Smooth muscle cell (in vitro differentiated cells): ENCODE results near the gene RPS2. TPM values are rescaled to one million over a fixed set of nuclear protein-coding genes. Genes with fewer than 3 reads are reported as not detected.

Experiments used
- DNase-seq: peaks from one replicate; lab custom pipeline; 2025; ENCODE audit not compliant: unreplicated experiment; lab: John Stamatoyannopoulos, UW
- H2AFZ ChIP-seq: fragments of 200-600 bp; sonication (generic); 2 replicates; pipeline ENCODE4 v1.6.0; 2016; ENCODE audit warnings: antibody characterized with exemption, low read depth, mild to moderate bottlenecking
- H3F3A ChIP-seq: fragments of 200-600 bp; sonication (generic); 2 replicates; pipeline ENCODE4 v1.6.0; 2017; ENCODE audit warnings: antibody characterized with exemption, low read depth
- H3K27ac ChIP-seq: fragments of 200-600 bp; sonication (generic); 2 replicates; pipeline ENCODE4 v1.5.1; 2016; ENCODE audit warnings: low read depth, mild to moderate bottlenecking
- H3K27me3 ChIP-seq: fragments of 200-600 bp; sonication (generic); 2 replicates; pipeline ENCODE4 v1.6.1; 2016; ENCODE audit warnings: low read depth, mild to moderate bottlenecking
- H3K36me3 ChIP-seq: fragments of 200-600 bp; sonication (generic); 2 replicates; pipeline ENCODE4 v1.5.1; 2016; ENCODE audit warnings: low read depth
- H3K4me1 ChIP-seq: fragments of 200-600 bp; sonication (generic); 2 replicates; pipeline ENCODE4 v1.5.1; 2016; ENCODE audit warnings: low read depth
- H3K4me2 ChIP-seq: fragments of 200-600 bp; sonication (generic); 2 replicates; pipeline ENCODE4 v1.6.0; 2016; ENCODE audit warnings: mild to moderate bottlenecking
- H3K4me3 ChIP-seq: fragments of 200-600 bp; sonication (generic); 2 replicates; pipeline ENCODE4 v1.5.1; 2016; ENCODE audit warnings: mild to moderate bottlenecking
- H3K79me2 ChIP-seq: fragments of 200-600 bp; sonication (generic); 2 replicates; pipeline ENCODE4 v1.6.0; 2016; ENCODE audit warnings: low read depth, mild to moderate bottlenecking
- H3K9ac ChIP-seq: fragments of 200-600 bp; sonication (generic); 2 replicates; pipeline ENCODE4 v1.6.0; 2016; ENCODE audit warnings: low read depth
- H3K9me3 ChIP-seq: fragments of 200-600 bp; sonication (generic); replicated peaks from 2 replicates; pipeline ENCODE4 v1.5.1; 2016; ENCODE audit warnings: low read depth
- H4K20me1 ChIP-seq: fragments of 200-600 bp; sonication (generic); 2 replicates; pipeline ENCODE4 v1.6.0; 2016; ENCODE audit warnings: low read depth
- CTCF ChIP-seq: fragments of 200-600 bp; sonication (generic); IDR thresholded peaks from 2 replicates; pipeline ENCODE4 v1.5.1; 2017; ENCODE audit warnings: borderline replicate concordance, mild to moderate bottlenecking, antibody characterized with exemption; ENCODE audit not compliant: insufficient read depth, poor library complexity, severe bottlenecking
- WGBS: methylation state at CpG from one replicate; pipeline ENCODE4 v1.1.7; 2016; ENCODE audit warnings: low lambda C conversion rate; 5-methylcytosine and 5-hydroxymethylcytosine counted together
- polyA plus RNA-seq: library from polyadenylated mRNA; unstranded; fragments of >200 nt; fragmentation: Nextera tagmentation; extraction: Ambion mirVana; gene quantifications from 2 replicates; pipeline ENCODE4 v1.2.1, GENCODE V29; 2016
- total RNA-seq: library from RNA; depleted of rRNA; stranded (reverse); fragments of >200 nt; gene quantifications from 2 replicates; pipeline ENCODE4 v1.2.3, GENCODE V29; 2014

The RPS2 gene
- total and polyA plus RNA-seq, 2 experiments from 2014 or later, result 2,041 to 2,576 TPM

DNA sequence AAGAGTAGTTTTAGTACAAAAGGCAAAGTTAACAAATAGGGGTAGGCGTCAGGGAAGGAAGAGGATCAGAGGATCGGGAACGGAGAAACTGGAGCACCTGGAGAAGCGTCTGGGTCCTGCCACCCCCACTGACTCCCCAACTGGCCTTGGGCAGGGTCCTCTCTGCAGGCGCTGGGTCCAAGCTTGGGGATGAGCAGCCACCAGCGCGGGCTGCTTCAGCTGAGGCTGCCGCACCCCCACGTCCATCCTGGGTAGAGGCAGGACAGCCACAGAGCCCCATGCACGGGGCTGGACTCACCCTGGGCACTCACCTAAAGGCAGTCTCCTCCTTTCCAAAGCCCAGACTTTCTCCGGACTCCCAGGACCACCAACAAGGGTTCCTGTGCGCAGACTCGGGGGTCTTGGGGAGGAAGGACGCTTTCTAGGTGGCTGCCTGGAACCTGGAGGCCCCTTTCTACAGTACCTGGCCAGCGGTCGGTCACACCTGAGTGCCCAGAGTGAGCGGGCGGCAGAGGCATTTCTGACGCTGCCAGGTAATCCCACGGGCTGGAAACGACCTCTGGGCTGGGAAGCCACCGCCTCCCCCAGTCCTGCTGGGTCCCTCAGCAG lies 47.5 kb downstream of the RPS2 start:
- DNase-seq, result no peak
- Histone ChIP-seq H3K79me2 (no peaks in the 10 kb centered on the region), H3F3A (no peaks in the 10 kb centered on the region), H3K4me2 (no peak overlapping the region), H3K9ac (no peak overlapping the region), H3K9me3 (no peaks in the 10 kb centered on the region), H3K4me3 (no peak overlapping the region), H3K27ac (no peak overlapping the region), H3K36me3 (no peaks in the 10 kb centered on the region), H4K20me1 (no peaks in the 10 kb centered on the region), H3K27me3 (peaks cover 50% of the 10 kb centered on the region), H2AFZ (no peak overlapping the region), H3K4me1 (peaks cover 10% of the 10 kb centered on the region)
- TF ChIP-seq CTCF, result no peak
- WGBS, result 32% methylated on average over 22 of the region's 22 CpGs

GRCh38 chr16:1916640-1916990 lies 48.0 kb downstream of the RPS2 start:
- no peak overlapping the region for H3K27ac ChIP-seq
- H3K27me3 ChIP-seq, result peaks cover 50% of the 10 kb centered on the region
- no peak for TF ChIP-seq CTCF
- no peak overlapping the region for H3K4me2 ChIP-seq
- no peaks in the 10 kb centered on the region for H3K9me3 ChIP-seq
- H3K4me3 ChIP-seq, result no peak overlapping the region
- H3F3A ChIP-seq, result no peaks in the 10 kb centered on the region
- WGBS, result 50% methylated on average over 1 of the region's 5 CpGs
- no peak overlapping the region for H3K9ac ChIP-seq
- no peaks in the 10 kb centered on the region for H3K36me3 ChIP-seq
- no peak for DNase-seq
- no peaks in the 10 kb centered on the region for H4K20me1 ChIP-seq
- H3K4me1 ChIP-seq, result peaks cover 10% of the 10 kb centered on the region
- H3K79me2 ChIP-seq, result no peaks in the 10 kb centered on the region
- H2AFZ ChIP-seq, result no peak overlapping the region

GRCh38 chr16:1915732-1916639 lies 48.6 kb downstream of the RPS2 start:
- H3K27me3 ChIP-seq, result peaks cover 45% of the 10 kb centered on the region
- no peaks in the 10 kb centered on the region for H3F3A ChIP-seq
- H3K9ac ChIP-seq, result no peak overlapping the region
- no peak overlapping the region for H3K4me2 ChIP-seq
- H3K27ac ChIP-seq, result no peak overlapping the region
- DNase-seq, result no peak
- H3K9me3 ChIP-seq, result no peaks in the 10 kb centered on the region
- H3K79me2 ChIP-seq, result no peaks in the 10 kb centered on the region
- H4K20me1 ChIP-seq, result no peaks in the 10 kb centered on the region
- WGBS, result 83% methylated on average over 25 of the region's 25 CpGs
- H3K36me3 ChIP-seq, result no peaks in the 10 kb centered on the region
- H3K4me3 ChIP-seq, result no peak overlapping the region
- H2AFZ ChIP-seq, result no peak overlapping the region
- peaks cover 10% of the 10 kb centered on the region for H3K4me1 ChIP-seq
- TF ChIP-seq CTCF, result no peak

GRCh38 chr16:1914988-1915387 lies 49.6 kb downstream of the RPS2 start:
- Histone ChIP-seq H3K36me3 (no peaks in the 10 kb centered on the region), H3F3A (no peaks in the 10 kb centered on the region), H2AFZ (no peak overlapping the region), H3K4me1 (peaks cover 10% of the 10 kb centered on the region), H3K27ac (no peak overlapping the region), H4K20me1 (no peaks in the 10 kb centered on the region), H3K9me3 (no peaks in the 10 kb centered on the region), H3K79me2 (no peaks in the 10 kb centered on the region), H3K4me3 (no peak overlapping the region), H3K27me3 (peaks cover 37% of the 10 kb centered on the region), H3K9ac (no peak overlapping the region), H3K4me2 (no peak overlapping the region)
- no peak for DNase-seq
- WGBS, result 84% methylated on average over 8 of the region's 8 CpGs
- TF ChIP-seq CTCF, result no peak
